Measurements from ENCODE around the gene KLHL29. TPM values are rescaled to one million over a fixed set of nuclear protein-coding genes. Genes with fewer than 3 reads are reported as not detected.

Gene KLHL29
- total and polyA plus RNA-seq, 2 donors (not counting 1 experiment from before 2014, with no cell fraction given): 1.3 to 3.4 TPM

DNA sequence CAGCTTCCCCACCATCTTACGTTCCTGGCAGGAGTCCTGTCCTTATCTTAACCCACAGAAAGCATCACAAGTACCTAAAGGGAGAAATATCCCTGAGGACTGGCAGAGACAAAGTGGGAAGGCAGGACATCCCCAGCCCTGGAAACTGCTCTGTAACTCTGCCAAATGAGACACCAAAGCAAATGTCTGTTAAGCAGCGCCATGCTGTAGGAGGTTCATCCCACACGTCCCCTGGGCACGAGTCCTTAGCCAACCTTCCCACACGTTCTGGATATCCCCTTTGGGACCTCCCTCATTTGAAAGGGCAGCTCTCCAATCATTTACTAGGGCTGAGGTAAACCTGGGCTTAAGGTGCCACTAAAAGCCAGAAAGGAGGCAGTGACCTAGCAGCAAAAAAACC lies 334.7 kb downstream of the KLHL29 start:
- no peak overlapping the region for H3K27ac ChIP-seq (ENCODE audit: low read length in 2 of 2)
- H4K20me1 ChIP-seq (ENCODE audit: control insufficient read depth, insufficient read depth, low read length, poor library complexity, severe bottlenecking): no peaks in the 10 kb centered on the region
- TF ChIP-seq, protein P1, sequence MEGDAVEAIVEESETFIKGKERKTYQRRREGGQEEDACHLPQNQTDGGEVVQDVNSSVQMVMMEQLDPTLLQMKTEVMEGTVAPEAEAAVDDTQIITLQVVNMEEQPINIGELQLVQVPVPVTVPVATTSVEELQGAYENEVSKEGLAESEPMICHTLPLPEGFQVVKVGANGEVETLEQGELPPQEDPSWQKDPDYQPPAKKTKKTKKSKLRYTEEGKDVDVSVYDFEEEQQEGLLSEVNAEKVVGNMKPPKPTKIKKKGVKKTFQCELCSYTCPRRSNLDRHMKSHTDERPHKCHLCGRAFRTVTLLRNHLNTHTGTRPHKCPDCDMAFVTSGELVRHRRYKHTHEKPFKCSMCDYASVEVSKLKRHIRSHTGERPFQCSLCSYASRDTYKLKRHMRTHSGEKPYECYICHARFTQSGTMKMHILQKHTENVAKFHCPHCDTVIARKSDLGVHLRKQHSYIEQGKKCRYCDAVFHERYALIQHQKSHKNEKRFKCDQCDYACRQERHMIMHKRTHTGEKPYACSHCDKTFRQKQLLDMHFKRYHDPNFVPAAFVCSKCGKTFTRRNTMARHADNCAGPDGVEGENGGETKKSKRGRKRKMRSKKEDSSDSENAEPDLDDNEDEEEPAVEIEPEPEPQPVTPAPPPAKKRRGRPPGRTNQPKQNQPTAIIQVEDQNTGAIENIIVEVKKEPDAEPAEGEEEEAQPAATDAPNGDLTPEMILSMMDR (IDR thresholded peaks at IDR 0.05): no peak
- no peak for TF ChIP-seq EZH2 (IDR thresholded peaks at IDR 0.05; ENCODE audit: borderline replicate concordance, insufficient read depth, low read depth, low read length, poor library complexity, severe bottlenecking)
- intact Hi-C loops (cut with micrococcal nuclease): no loop called here
- Mint-ChIP-seq H3K9me3 (ENCODE audit: insufficient read depth) (peaks cover 11% of the 10 kb centered on the region), H3K4me3 (no peak overlapping the region), H3K27ac (no peak overlapping the region), H3K4me1 (peaks cover 9% of the 10 kb centered on the region), H3K27me3 (no peaks in the 10 kb centered on the region)
- no peak for DNase-seq
- no peak overlapping the region for H3K4me3 ChIP-seq (ENCODE audit: control extremely low read depth in 1 of 5, extremely low read depth in 1 of 5, insufficient read depth in 1 of 5, low read depth in 2 of 5, low read length in 4 of 5)
- peaks cover 7% of the 10 kb centered on the region for H3K79me2 ChIP-seq (ENCODE audit: control insufficient read depth, insufficient read depth, low read length)
- H3K9ac ChIP-seq (ENCODE audit: low read length): no peak overlapping the region
- no peaks in the 10 kb centered on the region for H3K4me1 ChIP-seq (ENCODE audit: control insufficient read depth in 2 of 2, insufficient read depth in 2 of 2, low read length in 2 of 2)
- ChIA-PET CTCF (no interaction called here), POLR2A (no interaction called here)
- H3K9me3 ChIP-seq (ENCODE audit: control extremely low read depth in 1 of 3, control insufficient read depth in 2 of 3, insufficient read depth in 1 of 3, low read length in 2 of 3): peaks cover 4 to 21% (median 18%) of the 10 kb centered on the region in 3 donors
- H3K27me3 ChIP-seq (replicated peaks in 1 of 4; ENCODE audit: control extremely low read depth in 1 of 4, control insufficient read depth in 3 of 4, insufficient read depth in 4 of 4, low read length in 3 of 4): no peaks in the 10 kb centered on the region
- H3K4me2 ChIP-seq (replicated peaks; ENCODE audit: low read depth, low read length, poor library complexity, severe bottlenecking): no peak overlapping the region
- H2AFZ ChIP-seq (ENCODE audit: insufficient read depth, low read depth, low read length, poor library complexity, severe bottlenecking): no peak overlapping the region
- ATAC-seq (ENCODE audit: low read depth): no peak
- whole genome bisulfite sequencing (ENCODE audit: insufficient coverage): 97% methylated on average over 4 of the region's 5 CpGs
- peaks cover 8 to 31% of the 10 kb centered on the region in 2 experiments for H3K36me3 ChIP-seq (replicated peaks in 1 of 2; ENCODE audit: control extremely low read depth in 1 of 2, control insufficient read depth in 1 of 2, extremely low read depth in 1 of 2, insufficient read depth in 2 of 2, low read length in 1 of 2)

DNA sequence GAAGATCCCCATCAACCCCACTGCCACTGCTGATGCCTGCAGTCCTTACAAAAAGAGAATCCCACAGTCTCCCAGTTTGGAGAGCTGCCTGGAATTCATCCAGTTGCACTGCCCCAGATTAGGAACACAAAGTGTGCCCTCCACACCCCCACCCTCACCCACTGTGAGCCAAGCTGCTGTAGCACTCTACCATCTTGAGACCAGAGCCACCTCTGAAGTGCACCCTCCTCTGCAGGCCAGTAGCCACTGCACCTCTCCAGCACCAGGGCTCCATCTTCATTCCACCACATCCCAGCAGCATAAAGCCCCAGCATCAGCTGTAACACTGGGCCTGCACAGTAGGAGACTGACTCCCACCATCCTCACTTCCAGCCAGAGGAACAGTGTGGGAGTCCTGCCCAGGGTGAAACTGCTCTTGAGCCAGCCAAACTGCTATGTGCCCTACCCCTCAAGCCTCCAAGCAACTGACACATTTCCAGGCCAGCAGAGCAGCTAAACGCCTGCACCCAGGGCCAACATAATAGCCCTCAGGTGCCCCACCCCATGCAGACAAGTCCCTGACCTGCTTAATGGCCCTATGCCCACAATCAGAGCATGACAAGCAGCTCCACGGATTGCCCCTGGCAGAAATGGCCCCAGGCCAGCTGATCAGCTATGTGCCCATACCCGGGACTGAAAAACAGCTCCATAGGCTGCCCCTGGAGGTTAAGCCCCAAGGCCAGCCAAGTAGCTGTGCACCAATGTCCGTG lies 335.9 kb downstream of the KLHL29 start:
- Mint-ChIP-seq H3K9me3 (ENCODE audit: insufficient read depth) (peaks cover 11% of the 10 kb centered on the region), H3K4me1 (peaks cover 9% of the 10 kb centered on the region), H3K27me3 (no peaks in the 10 kb centered on the region), H3K27ac (peak overlapping the region; percentile 28), H3K4me3 (no peak overlapping the region)
- H3K79me2 ChIP-seq (ENCODE audit: control insufficient read depth, insufficient read depth, low read length): peaks cover 7% of the 10 kb centered on the region
- H3K27me3 ChIP-seq (replicated peaks in 1 of 4; ENCODE audit: control extremely low read depth in 1 of 4, control insufficient read depth in 3 of 4, insufficient read depth in 4 of 4, low read length in 3 of 4): no peaks in the 10 kb centered on the region
- no peak overlapping the region for H3K4me2 ChIP-seq (replicated peaks; ENCODE audit: low read depth, low read length, poor library complexity, severe bottlenecking)
- no peak overlapping the region for H2AFZ ChIP-seq (ENCODE audit: insufficient read depth, low read depth, low read length, poor library complexity, severe bottlenecking)
- no peaks in the 10 kb centered on the region for H4K20me1 ChIP-seq (ENCODE audit: control insufficient read depth, insufficient read depth, low read length, poor library complexity, severe bottlenecking)
- H3K27ac ChIP-seq (ENCODE audit: low read length in 2 of 2): no peak overlapping the region
- no peak overlapping the region for H3K4me3 ChIP-seq (ENCODE audit: control extremely low read depth in 1 of 5, extremely low read depth in 1 of 5, insufficient read depth in 1 of 5, low read depth in 2 of 5, low read length in 4 of 5)
- peaks cover 4 to 23% (median 18%) of the 10 kb centered on the region in 3 donors for H3K9me3 ChIP-seq (ENCODE audit: control extremely low read depth in 1 of 3, control insufficient read depth in 2 of 3, insufficient read depth in 1 of 3, low read length in 2 of 3)
- TF ChIP-seq, protein P1 (IDR thresholded peaks at IDR 0.05): no peak
- no peak for TF ChIP-seq EZH2 (IDR thresholded peaks at IDR 0.05; ENCODE audit: borderline replicate concordance, insufficient read depth, low read depth, low read length, poor library complexity, severe bottlenecking)
- no peak overlapping the region for H3K9ac ChIP-seq (ENCODE audit: low read length)
- peaks cover 10 to 31% of the 10 kb centered on the region in 2 experiments for H3K36me3 ChIP-seq (replicated peaks in 1 of 2; ENCODE audit: control extremely low read depth in 1 of 2, control insufficient read depth in 1 of 2, extremely low read depth in 1 of 2, insufficient read depth in 2 of 2, low read length in 1 of 2)
- DNase-seq (no peak), ATAC-seq (ENCODE audit: low read depth) (no peak)
- ChIA-PET POLR2A (no interaction called here), CTCF (no interaction called here)
- H3K4me1 ChIP-seq (ENCODE audit: control insufficient read depth in 2 of 2, insufficient read depth in 2 of 2, low read length in 2 of 2): no peaks in the 10 kb centered on the region
- WGBS (ENCODE audit: insufficient coverage): 99% methylated on average over 4 of the region's 4 CpGs
- intact Hi-C loops (cut with micrococcal nuclease): no loop called here

All from B cell (primary cell).